ENCODE data around the gene CNTLN.
"Not testable (repeated sequence)": the region's sequence is repeated elsewhere in the genome, so short reads cannot be mapped to it uniquely, and the experiment has no call there.

Gene CNTLN

GRCh38 chr9:17177496-17177895, 42.7 kb downstream of the CNTLN start:
- DNase-seq: not testable (repeated sequence)

GRCh38 chr9:17185481-17186029, 50.7 kb downstream of the CNTLN start:
- DNase-seq: no peak

- no peak for DNase-seq
Measured at GRCh38 chr9:17191082-17191481, 56.2 kb downstream of the CNTLN start.

GRCh38 chr9:17204611-17205152, 69.8 kb downstream of the CNTLN start:
- DNase-seq: no peak

- no peak for DNase-seq
Measured at GRCh38 chr9:17216011-17216410, 81.2 kb downstream of the CNTLN start.

- no peak for DNase-seq
Measured at GRCh38 chr9:17216646-17217045, 81.8 kb downstream of the CNTLN start.

GRCh38 chr9:17217272-17217671, 82.4 kb downstream of the CNTLN start:
- DNase-seq: no peak

GRCh38 chr9:17219261-17219660, 84.4 kb downstream of the CNTLN start:
- peak; percentile 33 for DNase-seq

- no peak for DNase-seq
Measured at GRCh38 chr9:17222932-17223331, 88.1 kb downstream of the CNTLN start.

GRCh38 chr9:17225407-17225806, 90.6 kb downstream of the CNTLN start:
- DNase-seq: no peak

GRCh38 chr9:17229945-17230560, 95.2 kb downstream of the CNTLN start:
- DNase-seq: no peak

- DNase-seq: no peak
Measured at GRCh38 chr9:17230646-17231045, 95.8 kb downstream of the CNTLN start.

- DNase-seq: no peak
Measured at GRCh38 chr9:17236147-17236546, 101.3 kb downstream of the CNTLN start.

GRCh38 chr9:17246770-17247169, 111.9 kb downstream of the CNTLN start:
- DNase-seq: no peak

GRCh38 chr9:17251100-17251499, 116.3 kb downstream of the CNTLN start:
- no peak for DNase-seq

GRCh38 chr9:17268531-17269188, 133.8 kb downstream of the CNTLN start:
- DNase-seq: not testable (repeated sequence)

GRCh38 chr9:17269799-17270198, 135.0 kb downstream of the CNTLN start:
- DNase-seq: no peak

- no peak for DNase-seq
Measured at GRCh38 chr9:17272536-17272935, 137.7 kb downstream of the CNTLN start.

- DNase-seq: no peak
Measured at GRCh38 chr9:17280350-17281012, 145.6 kb downstream of the CNTLN start.

GRCh38 chr9:17290673-17291072, 155.8 kb downstream of the CNTLN start:
- DNase-seq: not testable (repeated sequence)

GRCh38 chr9:17291766-17292165, 156.9 kb downstream of the CNTLN start:
- peak; percentile 35 for DNase-seq

- DNase-seq: no peak
Measured at GRCh38 chr9:17293685-17294084, 158.8 kb downstream of the CNTLN start.

- no peak for DNase-seq
Measured at GRCh38 chr9:17294822-17295624, 160.2 kb downstream of the CNTLN start.

Measured in kidney glomerular epithelial cell (primary cell).